ENCODE data around the gene DOCK3. TPM values are rescaled to one million over a fixed set of nuclear protein-coding genes. Genes with fewer than 3 reads are reported as not detected.
A peak's percentile ranks its signal among the peaks of the same experiment; 100 is the strongest.
"Not testable (repeated sequence)": the region's sequence is repeated elsewhere in the genome, so short reads cannot be mapped to it uniquely, and the experiment has no call there.

DOCK3 gene
- total RNA-seq, 1 experiment from 2014 or later, result 5.6 TPM

GRCh38 chr3:50786631-50787030 is 111.9 kb downstream of the DOCK3 start:
- TF ChIP-seq IRF1 (CRISPR knock-in tag; IDR thresholded peaks at IDR 0.05) (no peak), ZNF396 (CRISPR knock-in tag; IDR thresholded peaks at IDR 0.05; ENCODE audit: borderline replicate concordance) (no peak), ATF2 (CRISPR knock-in tag; IDR thresholded peaks at IDR 0.05; ENCODE audit: borderline replicate concordance, low read depth) (no peak), ATF6 (CRISPR knock-in tag; IDR thresholded peaks at IDR 0.05) (no peak), EMX1 (CRISPR knock-in tag; IDR thresholded peaks at IDR 0.05) (no peak)
- no peak overlapping the region for H3K27ac Mint-ChIP-seq
- peaks cover 26% of the 10 kb centered on the region for H3K36me3 Mint-ChIP-seq
- peaks cover 31% of the 10 kb centered on the region for H3K9me3 Mint-ChIP-seq
- ATAC-seq, result no peak
- ChIA-PET CTCF (no interaction called here), POLR2A (no interaction called here)
- H3K27me3 Mint-ChIP-seq (ENCODE audit: low read depth), result no peaks in the 10 kb centered on the region
- no peak overlapping the region for H3K4me3 Mint-ChIP-seq
- DNase-seq (ENCODE audit: low spot score), result no peak
- H3K4me1 Mint-ChIP-seq, result peaks cover 19% of the 10 kb centered on the region

- CTCF ChIA-PET, result interaction anchor here (0.7 kb wide), 1 partner anchor 9 kb away, joined by 4 read pairs; no protein-coding TSS in a partner anchor
- ATAC-seq; POLR2A ChIA-PET; H3K36me3 Mint-ChIP-seq; H3K4me3 Mint-ChIP-seq; H3K9me3 Mint-ChIP-seq; H3K27me3 Mint-ChIP-seq (ENCODE audit: low read depth); DNase-seq (ENCODE audit: low spot score): not testable (repeated sequence)
- peaks cover 33% of the 10 kb centered on the region for H3K4me1 Mint-ChIP-seq
- H3K27ac Mint-ChIP-seq, result peak overlapping the region; percentile 54; the same call in 1 of the 2 replicates
Observed at GRCh38 chr3:50790894-50791293, 116.2 kb downstream of the DOCK3 start.

- H3K27me3 Mint-ChIP-seq (ENCODE audit: low read depth), result no peaks in the 10 kb centered on the region
- no peak overlapping the region for H3K27ac Mint-ChIP-seq
- ATAC-seq, result no peak
- H3K36me3 Mint-ChIP-seq, result no peaks in the 10 kb centered on the region
- ChIA-PET POLR2A (no interaction called here), CTCF (interaction anchor here (0.7 to 1.2 kb wide), 2 partner anchors 179 to 187 kb away, joined by 3 read pairs; no protein-coding TSS in a partner anchor)
- H3K9me3 Mint-ChIP-seq, result peaks cover 4% of the 10 kb centered on the region
- H3K4me3 Mint-ChIP-seq, result no peak overlapping the region
- DNase-seq (ENCODE audit: low spot score), result no peak
- peaks cover 41% of the 10 kb centered on the region for H3K4me1 Mint-ChIP-seq
- TF ChIP-seq E2F5 (CRISPR knock-in tag; IDR thresholded peaks at IDR 0.05), result no peak
- no peak for TF ChIP-seq MLX (CRISPR knock-in tag; IDR thresholded peaks at IDR 0.05)
- no peak for TF ChIP-seq NR1H2 (CRISPR knock-in tag; IDR thresholded peaks at IDR 0.05)
- TF ChIP-seq CREB1 (CRISPR knock-in tag; IDR thresholded peaks at IDR 0.05), result no peak
- no peak for TF ChIP-seq E2F1 (CRISPR knock-in tag; IDR thresholded peaks at IDR 0.05)
- TF ChIP-seq ZNF396 (CRISPR knock-in tag; IDR thresholded peaks at IDR 0.05; ENCODE audit: borderline replicate concordance), result no peak
- TF ChIP-seq USF1 (CRISPR knock-in tag; IDR thresholded peaks at IDR 0.05), result no peak
- TF ChIP-seq GABPB1 (CRISPR knock-in tag; IDR thresholded peaks at IDR 0.05), result no peak
- no peak for TF ChIP-seq NFE2L1 (CRISPR knock-in tag; IDR thresholded peaks at IDR 0.05)
- TF ChIP-seq ELF4 (CRISPR knock-in tag; IDR thresholded peaks at IDR 0.05; ENCODE audit: low read depth), result no peak
- no peak for TF ChIP-seq RELA (CRISPR knock-in tag; IDR thresholded peaks at IDR 0.05; ENCODE audit: borderline replicate concordance)
- no peak for TF ChIP-seq ETV6 (CRISPR knock-in tag; IDR thresholded peaks at IDR 0.05)
- TF ChIP-seq ZNF263 (CRISPR knock-in tag; IDR thresholded peaks at IDR 0.05; ENCODE audit: low read depth), result no peak
- no peak for TF ChIP-seq SMAD4 (CRISPR knock-in tag; IDR thresholded peaks at IDR 0.05)
- no peak for TF ChIP-seq NR3C1 (CRISPR knock-in tag; conservative IDR thresholded peaks at IDR 0.05; ENCODE audit: low read depth)
- TF ChIP-seq ARID4B (CRISPR knock-in tag; IDR thresholded peaks at IDR 0.05; ENCODE audit: borderline replicate concordance), result no peak
Observed at GRCh38 chr3:50792568-50792967, 117.8 kb downstream of the DOCK3 start.

All from WTC11 (cell line).